Measurements from ENCODE around the gene GPRASP2.
"Not testable (repeated sequence)": the region's sequence is repeated elsewhere in the genome, so short reads cannot be mapped to it uniquely, and the experiment has no call there.

GPRASP2 gene

DNA sequence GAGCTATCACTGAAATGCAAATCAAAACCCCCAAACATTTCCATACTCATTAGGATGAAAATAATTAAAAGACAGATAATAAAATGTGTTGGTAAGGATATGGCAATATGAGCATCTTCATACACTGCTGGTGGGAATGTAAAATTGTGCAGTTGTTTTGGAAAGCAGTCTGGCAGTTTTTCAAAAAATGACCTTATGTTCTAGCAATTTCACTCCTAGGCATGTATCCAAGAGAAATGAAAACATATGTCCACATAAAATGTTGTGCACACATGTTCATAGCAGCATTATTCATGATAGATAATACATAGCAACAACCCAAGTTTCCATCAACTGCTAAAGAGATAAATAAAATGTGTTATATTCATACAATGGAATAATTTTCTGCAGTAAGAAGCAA lies 14.8 kb upstream of the GPRASP2 start:
- TF ChIP-seq EZH2 (IDR thresholded peaks at IDR 0.05) (no peak), POLR2AphosphoS5 (IDR thresholded peaks at IDR 0.05; ENCODE audit: borderline replicate concordance, low read depth, low read length) (no peak), FOXP2 (optimal IDR thresholded peaks at IDR 0.05; ENCODE audit: control extremely low read depth, extremely low read length, insufficient read depth) (no peak)
- H3K36me3 ChIP-seq (ENCODE audit: insufficient read depth, low read length) = no peaks in the 10 kb centered on the region
- H3K27ac ChIP-seq = no peak overlapping the region
- H3K9ac ChIP-seq (ENCODE audit: insufficient read length) = no peak overlapping the region
- no peak for DNase-seq (ENCODE audit: low read depth, low spot score)
- no peak overlapping the region for H3K4me3 ChIP-seq
- H3K9me3 ChIP-seq (ENCODE audit: low read depth, low read length) = no peaks in the 10 kb centered on the region

DNA sequence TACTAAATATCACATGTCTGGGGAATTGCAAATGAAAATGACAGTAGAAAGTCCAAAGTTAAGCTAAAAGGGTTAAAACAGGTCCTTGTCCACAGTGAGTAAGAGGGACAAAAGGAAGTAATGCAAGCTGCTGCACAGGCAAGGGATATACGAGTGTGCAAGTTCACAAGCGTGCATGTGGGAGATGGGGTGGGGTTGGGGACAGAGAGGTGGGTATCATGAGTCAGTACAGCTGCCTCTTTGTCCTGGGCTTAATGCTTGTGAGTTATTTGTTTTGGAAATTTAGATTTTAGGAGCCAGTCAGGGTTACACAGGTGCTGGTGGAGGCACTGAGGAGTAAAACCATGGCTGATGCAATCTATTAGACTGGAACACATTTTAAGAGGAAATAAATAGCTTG lies 3.3 kb upstream of the GPRASP2 start:
- DNase-seq (ENCODE audit: low read depth, low spot score) = no peak
- Histone ChIP-seq H3K4me3 (no peak overlapping the region), H3K9me3 (ENCODE audit: low read depth, low read length) (no peaks in the 10 kb centered on the region), H3K27ac (no peak overlapping the region), H3K9ac (ENCODE audit: insufficient read length) (no peak overlapping the region), H3K36me3 (ENCODE audit: insufficient read depth, low read length) (no peaks in the 10 kb centered on the region)
- TF ChIP-seq EZH2 (IDR thresholded peaks at IDR 0.05) (no peak), POLR2AphosphoS5 (IDR thresholded peaks at IDR 0.05; ENCODE audit: borderline replicate concordance, low read depth, low read length) (no peak), FOXP2 (optimal IDR thresholded peaks at IDR 0.05; ENCODE audit: control extremely low read depth, extremely low read length, insufficient read depth) (no peak)

DNA sequence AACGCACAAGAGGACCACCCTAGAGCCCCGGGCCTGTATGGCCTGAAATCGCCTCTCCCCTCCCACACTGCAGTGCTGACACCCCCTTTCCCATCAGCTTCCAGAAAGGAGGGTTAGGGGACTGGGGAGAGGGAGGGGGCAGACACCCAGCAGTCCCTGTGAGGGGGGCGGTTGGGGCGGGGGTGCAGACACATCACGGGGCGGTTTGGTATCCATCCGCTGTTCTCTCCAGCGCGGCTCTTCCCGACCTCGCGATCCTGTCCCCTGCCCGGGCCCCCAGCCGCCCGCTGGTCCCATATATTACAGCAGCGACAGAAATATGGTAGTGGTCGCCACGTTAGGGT lies 404 bp upstream of the GPRASP2 start:
- Histone ChIP-seq H3K9me3 (ENCODE audit: low read depth, low read length) (no peaks in the 10 kb centered on the region), H3K27ac (no peak overlapping the region), H3K4me3 (peak overlapping the region; percentile 79), H3K36me3 (ENCODE audit: insufficient read depth, low read length) (no peaks in the 10 kb centered on the region), H3K9ac (ENCODE audit: insufficient read length) (no peak overlapping the region)
- TF ChIP-seq FOXP2 (optimal IDR thresholded peaks at IDR 0.05; ENCODE audit: control extremely low read depth, extremely low read length, insufficient read depth) = no peak
- no peak for TF ChIP-seq POLR2AphosphoS5 (IDR thresholded peaks at IDR 0.05; ENCODE audit: borderline replicate concordance, low read depth, low read length)
- TF ChIP-seq EZH2 (IDR thresholded peaks at IDR 0.05) = no peak
- no peak for DNase-seq (ENCODE audit: low read depth, low spot score)

DNA sequence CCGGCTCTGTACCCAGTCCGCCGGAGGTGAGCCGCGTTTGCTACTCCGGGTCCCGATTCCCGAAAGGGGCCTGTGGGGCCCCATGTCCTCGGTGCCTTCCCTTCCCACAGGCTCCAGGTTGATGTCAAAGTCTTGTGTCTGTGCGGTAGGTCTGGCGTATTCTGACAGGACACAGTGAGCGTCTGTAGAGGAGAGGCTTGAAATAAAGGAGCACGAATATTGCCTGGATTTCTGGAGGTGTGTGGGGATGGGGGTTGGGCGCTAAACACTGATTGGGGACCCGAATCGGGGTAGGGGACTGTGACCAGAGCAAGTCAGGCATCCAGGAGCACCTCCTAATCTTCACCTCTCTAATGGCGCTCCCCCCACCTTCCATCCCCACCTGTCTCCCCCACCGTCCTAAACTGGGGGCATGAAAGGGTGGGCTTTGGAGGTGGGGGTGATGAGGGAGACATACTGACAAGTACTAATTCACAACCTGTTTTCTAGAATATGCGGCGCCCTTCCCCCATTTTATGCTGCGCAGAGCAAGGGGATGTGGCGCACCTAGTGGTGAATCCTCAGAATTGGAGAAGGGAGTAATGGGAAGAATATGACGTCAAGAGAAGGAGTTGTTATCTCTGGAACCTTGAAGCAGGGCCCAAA lies 855 bp downstream of the GPRASP2 start:
- no peak for DNase-seq (ENCODE audit: low read depth, low spot score)
- TF ChIP-seq EZH2 (IDR thresholded peaks at IDR 0.05) (no peak), POLR2AphosphoS5 (IDR thresholded peaks at IDR 0.05; ENCODE audit: borderline replicate concordance, low read depth, low read length) (no peak), FOXP2 (optimal IDR thresholded peaks at IDR 0.05; ENCODE audit: control extremely low read depth, extremely low read length, insufficient read depth) (no peak)

DNA sequence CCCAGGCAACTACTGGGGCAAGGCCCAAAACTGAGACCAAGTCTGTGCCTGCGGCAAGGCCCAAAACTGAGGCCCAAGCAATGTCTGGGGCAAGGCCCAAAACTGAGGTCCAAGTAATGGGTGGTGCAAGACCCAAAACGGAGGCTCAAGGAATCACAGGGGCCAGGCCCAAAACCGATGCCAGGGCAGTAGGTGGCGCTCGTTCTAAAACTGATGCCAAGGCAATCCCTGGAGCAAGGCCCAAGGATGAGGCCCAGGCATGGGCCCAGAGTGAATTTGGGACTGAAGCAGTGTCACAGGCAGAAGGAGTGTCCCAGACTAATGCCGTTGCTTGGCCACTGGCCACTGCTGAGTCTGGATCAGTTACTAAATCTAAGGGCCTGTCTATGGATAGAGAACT lies 2.7 kb downstream of the GPRASP2 start:
- H3K36me3 ChIP-seq (ENCODE audit: insufficient read depth, low read length) = no peaks in the 10 kb centered on the region
- TF ChIP-seq FOXP2 (optimal IDR thresholded peaks at IDR 0.05; ENCODE audit: control extremely low read depth, extremely low read length, insufficient read depth) (no peak), EZH2 (IDR thresholded peaks at IDR 0.05) (no peak), POLR2AphosphoS5 (IDR thresholded peaks at IDR 0.05; ENCODE audit: borderline replicate concordance, low read depth, low read length) (no peak)
- no peak overlapping the region for H3K9ac ChIP-seq (ENCODE audit: insufficient read length)
- H3K27ac ChIP-seq = no peak overlapping the region
- no peak overlapping the region for H3K4me3 ChIP-seq
- DNase-seq (ENCODE audit: low read depth, low spot score) = no peak
- no peaks in the 10 kb centered on the region for H3K9me3 ChIP-seq (ENCODE audit: low read depth, low read length)

More for the DNA sequence above, 855 bp downstream of the GPRASP2 start:
- peak overlapping the region; percentile 71 for H3K9ac ChIP-seq (ENCODE audit: insufficient read length)
- H3K4me3 ChIP-seq = peak overlapping the region; percentile 79
- H3K36me3 ChIP-seq (ENCODE audit: insufficient read depth, low read length) = no peaks in the 10 kb centered on the region
- no peak overlapping the region for H3K27ac ChIP-seq
- no peaks in the 10 kb centered on the region for H3K9me3 ChIP-seq (ENCODE audit: low read depth, low read length)

DNA sequence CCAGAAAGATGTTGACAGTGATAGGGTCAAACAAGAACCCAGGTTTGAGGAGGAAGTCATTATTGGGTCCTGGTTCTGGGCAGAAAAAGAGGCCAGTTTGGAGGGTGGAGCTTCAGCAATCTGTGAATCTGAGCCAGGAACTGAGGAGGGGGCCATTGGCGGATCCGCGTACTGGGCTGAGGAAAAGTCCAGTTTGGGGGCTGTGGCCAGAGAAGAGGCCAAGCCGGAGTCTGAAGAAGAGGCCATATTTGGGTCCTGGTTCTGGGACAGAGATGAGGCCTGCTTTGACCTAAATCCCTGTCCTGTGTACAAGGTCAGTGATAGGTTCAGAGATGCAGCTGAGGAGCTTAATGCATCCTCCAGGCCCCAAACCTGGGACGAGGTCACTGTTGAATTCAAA lies 3.7 kb downstream of the GPRASP2 start:
- Histone ChIP-seq H3K9me3 (ENCODE audit: low read depth, low read length) (no peaks in the 10 kb centered on the region), H3K27ac (no peak overlapping the region), H3K36me3 (ENCODE audit: insufficient read depth, low read length) (no peaks in the 10 kb centered on the region), H3K4me3 (no peak overlapping the region), H3K9ac (ENCODE audit: insufficient read length) (no peak overlapping the region)
- no peak for TF ChIP-seq POLR2AphosphoS5 (IDR thresholded peaks at IDR 0.05; ENCODE audit: borderline replicate concordance, low read depth, low read length)
- TF ChIP-seq EZH2 (IDR thresholded peaks at IDR 0.05) = no peak
- no peak for TF ChIP-seq FOXP2 (optimal IDR thresholded peaks at IDR 0.05; ENCODE audit: control extremely low read depth, extremely low read length, insufficient read depth)
- no peak for DNase-seq (ENCODE audit: low read depth, low spot score)

DNA sequence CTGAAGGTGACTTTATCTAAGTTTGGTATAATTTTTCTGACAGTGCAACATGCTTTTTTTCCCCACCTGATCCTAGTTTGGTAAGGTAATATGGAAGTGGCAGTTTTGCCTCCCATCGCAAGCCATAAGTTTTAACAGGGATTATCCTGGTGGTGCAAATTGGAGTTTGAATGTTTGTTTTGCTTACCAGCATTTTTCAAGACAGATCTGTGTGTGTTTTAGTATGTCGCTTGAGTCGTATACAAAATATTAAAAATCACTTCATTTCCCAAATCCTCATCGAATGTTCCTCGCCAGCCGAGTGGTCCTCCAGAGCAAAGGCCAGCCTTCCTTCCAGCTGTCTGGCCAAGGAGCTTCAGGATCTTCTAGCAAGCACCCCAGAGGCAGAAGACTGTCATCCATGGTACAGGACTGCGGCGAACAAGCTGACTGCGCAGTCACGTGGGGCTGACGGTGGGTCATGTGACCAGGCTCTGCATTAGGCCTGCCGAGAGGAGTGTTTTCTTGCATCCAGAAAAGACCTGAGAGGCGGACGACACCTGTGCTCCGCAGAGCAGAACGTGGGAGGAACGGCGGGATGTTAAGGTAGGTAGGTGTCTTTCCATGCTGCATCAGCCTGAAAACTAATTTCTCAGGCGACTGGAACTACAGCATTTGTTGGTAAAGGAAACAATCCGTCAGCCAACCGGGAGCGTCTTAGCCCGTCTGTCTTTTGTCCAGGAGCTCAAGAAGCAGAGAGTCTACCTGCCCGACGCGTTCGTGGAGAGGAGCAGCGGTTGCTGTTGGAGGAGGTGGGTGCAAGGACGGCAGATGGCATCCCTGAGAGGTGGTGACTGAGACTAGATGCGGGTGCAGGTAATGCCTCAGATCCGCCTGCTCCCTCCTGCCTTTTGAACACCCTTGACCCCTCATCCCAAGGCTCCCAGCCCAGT lies 8.3 kb downstream of the GPRASP2 start, which contains the start of gene GPRASP3:
TSS of gene GPRASP3 (plus strand) at position 507 of the 932 bp plus-strand sequence. CDS start 28,253 bp downstream, outside the sequence.
- H3K4me3 ChIP-seq = peak within 1 kb of the TSS; percentile 77
- DNase-seq (ENCODE audit: low read depth, low spot score) = no peak
- H3K36me3 ChIP-seq (ENCODE audit: insufficient read depth, low read length) = no peaks in the 10 kb centered on the region
- H3K9me3 ChIP-seq (ENCODE audit: low read depth, low read length) = no peaks in the 10 kb centered on the region
- H3K27ac ChIP-seq = no peak within 1 kb of the TSS
- H3K9ac ChIP-seq (ENCODE audit: insufficient read length) = peak within 1 kb of the TSS; percentile 83
- TF ChIP-seq EZH2 (IDR thresholded peaks at IDR 0.05) (no peak), POLR2AphosphoS5 (IDR thresholded peaks at IDR 0.05; ENCODE audit: borderline replicate concordance, low read depth, low read length) (peak; percentile 56; the same call in 1 of the 2 replicates)

DNA sequence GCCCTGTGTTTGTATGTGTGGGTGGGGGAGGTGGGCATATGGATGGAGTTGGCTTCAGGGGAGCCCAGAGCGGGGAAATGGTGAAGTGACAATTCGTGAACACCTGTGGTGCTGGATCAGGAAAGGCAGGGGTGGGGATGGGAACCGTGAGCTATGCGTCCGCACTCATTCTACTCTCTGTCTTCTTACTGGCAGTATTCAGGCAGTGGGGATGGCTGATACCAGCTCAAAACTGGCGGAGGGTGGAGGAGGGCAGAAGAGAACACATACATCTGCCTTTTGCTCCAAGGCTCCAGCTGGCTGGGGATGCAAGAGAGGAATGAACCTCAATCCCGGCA lies 8.9 kb downstream of the GPRASP2 start:
- DNase-seq (ENCODE audit: low read depth, low spot score); H3K9me3 ChIP-seq (ENCODE audit: low read depth, low read length); H3K36me3 ChIP-seq (ENCODE audit: insufficient read depth, low read length); H3K27ac ChIP-seq: not testable (repeated sequence)
- H3K9ac ChIP-seq (ENCODE audit: insufficient read length) = peak overlapping the region; percentile 83
- peak overlapping the region; percentile 77 for H3K4me3 ChIP-seq
